ENCODE measurements around the gene ISL2.

DNA sequence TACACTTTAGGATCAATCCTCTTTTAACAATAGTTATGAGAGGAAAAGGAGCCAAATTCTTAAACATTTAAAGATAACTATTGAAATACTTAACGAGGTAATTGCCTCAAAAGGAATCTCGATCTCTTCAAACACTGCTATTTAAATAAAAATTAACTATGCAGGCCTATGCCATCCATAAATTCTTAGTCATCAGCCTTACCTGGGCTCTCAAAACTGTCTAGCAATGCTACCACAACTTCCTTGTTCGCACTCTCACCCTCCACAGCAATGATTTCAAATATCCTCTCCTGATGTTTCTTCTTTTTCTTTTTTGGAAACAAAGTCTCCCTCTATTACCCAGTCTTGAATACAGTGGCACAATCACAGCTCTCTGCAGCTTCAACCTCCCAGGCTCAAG, 37.6 kb upstream of the ISL2 start:
- TF ChIP-seq CTCF (IDR thresholded peaks at IDR 0.05; ENCODE audit: low read length) (no peak), EZH2 (IDR thresholded peaks at IDR 0.05; ENCODE audit: borderline replicate concordance, low read length) (no peak)
